Common myeloid progenitor, CD34-positive (primary cell): ENCODE measurements around the gene HDGF.

Experiments used
- CTCF ChIA-PET: fragments of 350-600 bp; sonication (Branson Sonifier 250); formaldehyde crosslinking; loops from one replicate; lab custom pipeline; 2021; ENCODE audit warnings: antibody characterized with exemption; lab: Charles Lee
- POLR2A ChIA-PET: fragments of 350-600 bp; sonication (Branson Sonifier 250); formaldehyde crosslinking; loops from one replicate; lab custom pipeline; 2021; ENCODE audit warnings: antibody characterized with exemption; lab: Charles Lee
- DNase-seq, 3 donors: peaks; one replicate each; pipeline versions ENCODE4 v3.0.0 to v3.0.0-alpha.2; 2013
- H3K27ac ChIP-seq, 2 experiments: 1 replicate in 1 of 2; 2 replicates in 1 of 2; pipeline ENCODE4 v1.7.0; 2013; ENCODE audit warnings: inconsistent platforms in 2 of 2, low read length in 2 of 2, mild to moderate bottlenecking in 2 of 2, low read depth in 1 of 2, moderate library complexity in 1 of 2; ENCODE audit not compliant: severe bottlenecking in 2 of 2, insufficient read depth in 1 of 2, poor library complexity in 1 of 2
- H3K27me3 ChIP-seq, 5 experiments: replicated peaks in 2 of 5; 1 replicate in 3 of 5; 2 replicates in 2 of 5; pipeline versions ENCODE4 v1.6.1 to v1.7.0; 2013; ENCODE audit warnings: low read length in 4 of 5, mild to moderate bottlenecking in 2 of 5, moderate library complexity in 2 of 5, inconsistent platforms in 1 of 5; ENCODE audit not compliant: insufficient read depth in 5 of 5, control insufficient read depth in 4 of 5
- H3K36me3 ChIP-seq, 4 experiments: 1 replicate in 2 of 4; 2 replicates in 2 of 4; pipeline versions ENCODE4 v1.6.1 to v1.7.0; 2013; ENCODE audit warnings: low read length in 3 of 4, control low read depth in 1 of 4, mild to moderate bottlenecking in 1 of 4; ENCODE audit not compliant: control insufficient read depth in 4 of 4, insufficient read depth in 4 of 4
- H3K4me1 ChIP-seq, 4 experiments: 1 replicate in 3 of 4; 2 replicates in 1 of 4; pipeline versions ENCODE4 v1.6.1 to v1.7.1; 2013; ENCODE audit warnings: low read length in 3 of 4, mild to moderate bottlenecking in 3 of 4, control low read depth in 1 of 4, inconsistent platforms in 1 of 4, moderate library complexity in 1 of 4; ENCODE audit not compliant: control insufficient read depth in 4 of 4, insufficient read depth in 4 of 4; ENCODE audit errors: control extremely low read depth in 1 of 4
- H3K4me3 ChIP-seq, 7 experiments: 1 replicate in 4 of 7; 2 replicates in 3 of 7; pipeline versions ENCODE4 v1.5.1 to v1.7.0; 2013; ENCODE audit warnings: mild to moderate bottlenecking in 7 of 7, low read length in 6 of 7, moderate library complexity in 6 of 7, inconsistent platforms in 2 of 7, low read depth in 2 of 7, control low read depth in 1 of 7; ENCODE audit not compliant: insufficient read depth in 4 of 7, control insufficient read depth in 1 of 7; ENCODE audit errors: extremely low read depth in 1 of 7
- H3K9me3 ChIP-seq, 5 experiments: 1 replicate in 4 of 5; 2 replicates in 1 of 5; pipeline versions ENCODE4 v1.6.1 to v1.7.1; 2013; ENCODE audit warnings: low read length in 4 of 5, mild to moderate bottlenecking in 2 of 5, inconsistent platforms in 1 of 5, low read depth in 1 of 5, moderate library complexity in 1 of 5; ENCODE audit not compliant: control insufficient read depth in 4 of 5, insufficient read depth in 2 of 5; ENCODE audit errors: control extremely low read depth in 1 of 5
- WGBS: methylation state at CpG from one replicate; pipeline ENCODE4 v1.1.5; 2013; ENCODE audit not compliant: insufficient coverage; 5-methylcytosine and 5-hydroxymethylcytosine counted together

HDGF gene

DNA sequence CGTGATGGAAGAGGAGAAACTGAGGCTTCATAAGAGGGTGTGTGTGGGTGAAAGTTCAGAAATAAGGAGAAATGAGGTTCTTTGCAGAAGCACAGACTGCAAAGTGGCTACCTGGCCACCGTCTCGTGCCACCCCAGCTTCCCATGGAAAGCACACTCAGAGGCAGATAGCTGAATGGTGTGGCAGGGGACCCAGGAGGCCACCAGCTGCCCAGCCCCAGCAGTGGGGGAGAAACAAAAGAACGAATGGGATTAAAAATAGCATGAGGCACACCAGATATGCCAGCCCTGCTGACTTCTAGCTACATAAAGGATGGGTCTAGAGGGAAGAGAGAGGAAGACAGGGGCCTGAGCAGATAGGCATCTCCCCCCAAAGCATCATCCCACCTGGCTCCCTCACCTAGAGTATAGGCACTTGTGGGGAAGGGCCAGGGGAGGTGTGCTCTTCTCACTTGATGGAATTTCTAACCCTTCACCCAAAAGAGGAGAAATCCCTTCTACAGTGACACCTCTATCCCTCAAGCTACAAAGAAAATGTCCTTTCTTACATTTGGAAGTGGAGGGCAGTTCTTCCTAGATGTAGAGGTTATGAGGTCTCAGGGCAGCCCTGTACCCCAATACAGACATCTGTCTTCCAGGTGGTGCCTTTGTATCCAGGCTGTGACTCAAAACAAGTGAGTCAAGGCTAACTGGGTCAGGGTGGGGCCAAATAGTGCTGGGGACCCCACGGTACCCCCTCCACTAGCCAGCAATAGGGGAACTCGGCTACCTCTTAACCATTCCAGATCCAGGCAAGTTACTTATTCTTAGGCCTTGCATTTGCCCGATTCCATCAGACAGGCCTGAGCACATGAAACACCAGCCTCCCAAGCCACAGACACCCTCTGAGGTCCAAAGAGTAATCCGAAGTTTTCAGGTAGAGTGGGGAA is 3.5 kb downstream of the HDGF start:
- POLR2A ChIA-PET, result interaction anchor here (0.5 to 1.2 kb wide), 2 partner anchors 20 to 113 kb away, joined by 4 read pairs; partner anchors contain the start of genes ISG20L2 and METTL25B
- Histone ChIP-seq H3K4me1 (peaks cover 35 to 80% (median 75%) of the 10 kb centered on the region in 4 experiments), H3K9me3 (no peaks in the 10 kb centered on the region), H3K27me3 (no peaks in the 10 kb centered on the region), H3K36me3 (peaks cover 0 to 51% (median 9%) of the 10 kb centered on the region in 4 experiments), H3K4me3 (peak overlapping the region; percentile 34 to 100 (median 90)), H3K27ac (peak overlapping the region; percentile 77 to 93)
- no peak for DNase-seq
- 12% methylated on average over 6 of the region's 8 CpGs for WGBS
- CTCF ChIA-PET, result interaction anchor here (1.0 to 1.9 kb wide), 7 partner anchors 16 to 59 kb away, joined by 3 to 11 read pairs (median 3); partner anchors contain the start of genes ISG20L2, METTL25B and PRCC

DNA sequence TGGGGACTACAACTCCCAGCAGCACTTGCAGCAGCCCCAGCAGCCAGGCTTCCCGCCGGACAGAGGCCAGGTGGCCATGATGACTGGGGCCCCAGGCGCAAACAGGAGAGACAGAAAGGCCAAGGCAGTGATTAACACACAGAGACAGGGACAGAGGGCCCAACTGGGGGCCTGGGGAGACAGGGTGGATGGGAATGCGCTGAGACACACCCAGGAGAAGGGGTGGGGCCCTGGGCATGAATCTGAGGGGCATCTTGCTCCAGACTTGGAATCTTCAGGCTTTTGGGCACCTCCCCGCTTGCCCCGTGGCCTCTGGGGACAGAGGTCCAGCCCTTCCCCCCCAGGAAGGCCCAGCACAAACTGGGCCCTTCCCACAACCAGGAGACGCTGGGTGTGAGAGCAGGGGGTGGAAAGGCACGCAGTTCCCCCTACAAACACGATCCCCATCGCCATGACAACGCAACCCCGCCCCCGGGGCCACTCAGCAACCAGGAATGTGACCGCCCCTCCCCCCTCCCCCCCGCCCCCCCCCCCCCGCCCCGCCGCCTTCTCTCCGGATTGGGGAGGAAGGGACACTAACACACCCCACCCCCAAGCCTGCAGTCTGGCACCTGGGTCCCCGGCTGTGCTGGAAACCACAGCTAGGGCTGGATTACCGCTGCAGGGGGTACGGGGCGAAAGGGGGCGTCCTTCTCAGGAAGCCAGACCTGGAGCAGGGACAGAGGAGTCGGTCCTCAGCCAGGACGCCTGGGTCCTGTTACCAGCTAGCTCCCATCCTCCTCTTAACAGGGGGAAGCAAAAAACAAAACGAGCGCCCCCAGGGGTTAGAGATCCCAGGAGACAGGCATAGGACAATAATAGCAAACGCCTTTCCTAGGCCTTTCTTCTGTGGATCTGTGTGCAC is 4.5 kb downstream of the HDGF start:
- ChIA-PET POLR2A (interaction anchor here (1.2 kb wide), 1 partner anchor 19 kb away, joined by 4 read pairs; the partner anchor contains the start of genes ISG20L2 and METTL25B), CTCF (interaction anchor here (1.0 to 2.4 kb wide), 10 partner anchors 9 to 58 kb away, joined by 3 to 11 read pairs (median 4); partner anchors contain the start of genes ISG20L2, METTL25B and PRCC)
- peaks cover 2 to 61% (median 14%) of the 10 kb centered on the region in 4 experiments for H3K36me3 ChIP-seq
- H3K27ac ChIP-seq, result peak overlapping the region; percentile 88 to 95
- H3K4me3 ChIP-seq, result peak overlapping the region; percentile 34 to 100 (median 90)
- WGBS, result 15% methylated on average over 16 of the region's 29 CpGs
- no peaks in the 10 kb centered on the region for H3K9me3 ChIP-seq
- H3K4me1 ChIP-seq, result peaks cover 30 to 74% (median 69%) of the 10 kb centered on the region in 4 experiments
- no peaks in the 10 kb centered on the region for H3K27me3 ChIP-seq
- peak; percentile 62 to 83 (median 83) for DNase-seq

DNA sequence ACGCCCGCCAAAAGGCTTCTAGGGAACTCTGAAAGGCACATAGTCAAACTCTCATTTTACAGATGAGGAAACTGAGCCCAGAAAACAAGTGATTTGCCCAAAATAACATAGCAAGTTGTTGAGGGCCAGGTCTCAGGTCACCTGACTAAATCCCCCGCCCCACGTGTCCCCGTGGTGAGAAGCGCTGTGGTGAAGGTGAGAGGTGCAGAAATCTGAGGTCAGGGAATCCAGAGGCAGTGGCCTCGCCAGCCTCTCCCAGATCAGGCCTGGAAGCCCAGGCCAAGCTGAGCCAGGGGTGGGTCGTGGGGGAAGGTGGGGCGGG is 5.1 kb downstream of the HDGF start:
- H3K27ac ChIP-seq, result peak overlapping the region in 1 of 2 experiments; percentile 95
- POLR2A ChIA-PET, result no interaction called here
- H3K4me1 ChIP-seq, result peaks cover 31 to 79% (median 75%) of the 10 kb centered on the region in 4 experiments
- H3K27me3 ChIP-seq, result no peaks in the 10 kb centered on the region
- CTCF ChIA-PET, result interaction anchor here (1.8 to 2.4 kb wide), 4 partner anchors 9 to 21 kb away, joined by 4 to 7 read pairs (median 6); partner anchors contain the start of genes ISG20L2 and METTL25B
- H3K4me3 ChIP-seq, result peak overlapping the region in 3 of 7 experiments; percentile 27 to 100 (median 99)
- no peak for DNase-seq
- 91% methylated on average over 6 of the region's 9 CpGs for WGBS
- no peaks in the 10 kb centered on the region for H3K9me3 ChIP-seq
- H3K36me3 ChIP-seq, result peaks cover 4 to 67% (median 14%) of the 10 kb centered on the region in 4 experiments

DNA sequence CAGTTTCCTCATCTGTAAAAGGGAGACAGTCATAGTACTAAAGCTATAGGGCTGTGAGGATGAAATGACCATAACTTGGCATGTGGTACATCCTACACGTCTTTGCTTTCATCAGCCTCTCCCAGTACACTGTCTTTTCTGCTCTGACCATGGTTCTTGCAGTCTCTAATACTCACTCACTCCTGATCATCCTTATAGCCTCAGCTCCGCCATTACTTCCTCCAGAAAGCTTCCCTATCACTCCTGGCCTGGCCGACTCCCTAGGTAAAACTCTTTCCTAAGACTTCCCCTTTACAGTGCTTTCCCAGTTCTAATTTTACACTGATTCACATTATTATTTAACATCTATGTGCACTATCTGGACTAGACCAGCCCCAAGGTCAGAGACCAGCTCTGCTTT is 5.6 kb downstream of the HDGF start:
- ChIA-PET CTCF (interaction anchor here (1.8 to 2.4 kb wide), 4 partner anchors 10 to 20 kb away, joined by 4 to 7 read pairs (median 6); partner anchors contain the start of genes ISG20L2 and METTL25B), POLR2A (no interaction called here)
- Histone ChIP-seq H3K36me3 (peaks cover 4 to 68% (median 14%) of the 10 kb centered on the region in 4 experiments), H3K4me1 (peaks cover 32 to 81% (median 77%) of the 10 kb centered on the region in 4 experiments), H3K27me3 (no peaks in the 10 kb centered on the region), H3K9me3 (no peaks in the 10 kb centered on the region), H3K4me3 (peak overlapping the region in 1 of 7 experiments; percentile 99), H3K27ac (peak overlapping the region in 1 of 2 experiments; percentile 95)
- WGBS, result 64% methylated on average over 2 of the region's 3 CpGs
- no peak for DNase-seq

DNA sequence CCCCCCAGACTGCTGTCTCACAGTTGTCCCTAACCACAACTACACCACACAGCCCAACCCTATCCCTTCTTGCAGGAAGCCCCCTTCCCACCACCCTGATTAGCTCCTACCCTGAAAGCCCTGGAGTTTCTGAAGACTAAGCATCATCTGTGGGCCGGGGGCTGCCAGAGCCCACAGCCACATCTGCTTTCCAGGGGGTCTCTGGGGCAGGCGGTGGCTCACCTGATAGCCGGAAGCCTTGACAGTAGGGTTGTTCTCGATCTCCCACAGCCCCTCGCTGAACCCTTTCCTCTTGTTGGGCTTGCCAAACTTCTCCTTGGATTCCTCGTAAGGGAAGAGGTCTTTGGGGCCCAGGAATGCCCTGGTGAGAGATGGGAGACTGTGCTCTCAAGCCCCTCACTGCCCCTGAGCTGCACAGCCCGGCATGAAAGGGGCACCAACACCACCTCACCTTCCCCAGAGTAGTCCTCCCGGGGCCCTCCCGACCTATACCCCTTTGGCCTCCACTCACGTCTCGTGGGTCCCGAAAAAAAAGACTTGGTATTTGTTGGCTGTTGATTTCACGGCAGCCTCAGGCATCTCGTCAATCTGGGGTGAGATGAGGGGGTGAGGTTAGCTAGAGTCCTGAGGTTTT is 6.6 kb downstream of the HDGF start:
- Histone ChIP-seq H3K27ac (peak overlapping the region in 1 of 2 experiments; percentile 95), H3K4me3 (peak overlapping the region in 3 of 7 experiments; percentile 25 to 46 (median 40)), H3K36me3 (peaks cover 4 to 65% (median 14%) of the 10 kb centered on the region in 4 experiments), H3K27me3 (no peaks in the 10 kb centered on the region), H3K4me1 (peaks cover 36 to 85% (median 78%) of the 10 kb centered on the region in 4 experiments), H3K9me3 (no peaks in the 10 kb centered on the region)
- WGBS, result 48% methylated on average over 4 of the region's 14 CpGs
- DNase-seq, result peak in 2 of 3 donors; percentile 31 to 33
- ChIA-PET POLR2A (no interaction called here), CTCF (interaction anchor here (0.8 to 2.4 kb wide), 6 partner anchors 11 to 19 kb away, joined by 3 to 7 read pairs (median 4); partner anchors contain the start of genes ISG20L2 and METTL25B)

DNA sequence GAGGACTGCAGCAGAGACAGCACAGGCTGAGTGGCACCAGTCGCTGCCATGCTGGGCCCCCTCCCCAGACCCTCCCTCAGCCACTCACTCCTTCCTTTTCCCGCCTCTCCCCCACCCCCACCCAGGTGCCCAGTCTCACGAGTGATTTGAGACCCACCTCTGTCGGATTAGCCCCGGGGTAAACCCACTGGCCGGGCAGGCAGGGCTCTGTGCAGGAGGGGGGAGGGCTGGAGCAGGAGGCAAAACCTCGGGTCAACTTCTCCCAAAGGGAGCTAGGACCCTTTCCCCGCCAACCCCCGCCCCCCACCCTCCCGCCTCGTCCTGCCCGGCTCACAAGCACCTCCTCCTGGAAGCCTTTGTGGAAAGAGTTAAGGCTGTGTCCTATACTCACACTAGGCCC is 7.1 kb downstream of the HDGF start:
- POLR2A ChIA-PET, result no interaction called here
- H3K4me1 ChIP-seq, result peaks cover 35 to 82% (median 74%) of the 10 kb centered on the region in 4 experiments

More for the DNA sequence above, 7.1 kb downstream of the HDGF start:
- no peaks in the 10 kb centered on the region for H3K9me3 ChIP-seq
- WGBS, result no CpG with 5 or more reads among the region's 12 CpGs
- peak overlapping the region in 1 of 2 experiments; percentile 95 for H3K27ac ChIP-seq
- CTCF ChIA-PET, result interaction anchor here (0.6 to 2.4 kb wide), 5 partner anchors 14 to 118 kb away, joined by 3 to 7 read pairs (median 3); partner anchors contain the start of genes ISG20L2 and METTL25B
- H3K4me3 ChIP-seq, result peak overlapping the region in 2 of 7 experiments; percentile 40 to 46
- H3K36me3 ChIP-seq, result peaks cover 4 to 62% (median 14%) of the 10 kb centered on the region in 4 experiments
- no peaks in the 10 kb centered on the region for H3K27me3 ChIP-seq
- no peak for DNase-seq
